ENCODE measurements around the gene KANK4.

Gene KANK4

DNA sequence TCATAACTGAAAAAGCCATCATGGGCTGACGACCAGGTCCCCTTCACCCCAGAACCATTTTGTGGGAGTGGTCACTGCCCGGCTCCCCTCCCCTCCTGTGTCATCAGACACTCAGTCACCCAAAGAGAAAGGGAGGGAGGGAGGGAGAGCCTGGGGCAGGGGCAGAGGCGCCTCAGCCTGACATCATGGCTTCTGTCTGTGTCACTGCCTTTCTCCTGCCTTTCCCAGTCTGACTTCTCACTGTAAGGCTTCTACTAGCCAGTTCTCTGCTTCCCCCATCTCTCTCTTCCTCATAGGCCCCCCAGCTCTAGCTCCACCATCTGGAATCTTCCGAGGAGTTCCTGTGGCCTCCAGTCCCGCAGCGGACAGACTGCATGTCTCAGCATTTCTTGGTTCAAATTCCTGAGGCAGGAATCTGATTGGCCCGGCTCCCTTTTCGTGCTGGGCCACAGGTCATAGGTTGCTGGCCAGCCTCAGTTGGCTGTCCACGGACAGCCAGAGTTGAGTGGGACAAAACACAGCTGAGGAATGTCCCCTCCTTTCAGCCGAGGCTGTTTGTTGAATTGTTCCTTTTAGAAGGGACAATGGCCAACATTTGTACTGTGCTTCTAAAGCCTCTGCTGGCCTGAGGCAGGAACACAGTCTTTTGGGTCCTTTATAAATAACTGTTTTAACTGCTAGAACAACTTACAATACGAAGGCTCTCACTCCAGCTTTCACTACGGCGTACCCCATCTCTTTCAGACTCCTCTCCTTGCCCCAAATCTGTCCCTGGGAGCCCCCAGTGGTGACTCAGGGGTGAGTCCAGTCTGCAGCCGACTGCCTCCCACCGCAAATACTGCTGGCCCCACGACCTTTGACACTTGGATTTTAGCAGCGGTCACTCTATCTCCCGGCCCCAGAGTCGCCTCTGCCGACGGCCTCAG lies 18.7 kb upstream of the KANK4 start:
- FAIRE-seq (no peak), DNase-seq (ENCODE audit: low spot score) (no peak)

DNA sequence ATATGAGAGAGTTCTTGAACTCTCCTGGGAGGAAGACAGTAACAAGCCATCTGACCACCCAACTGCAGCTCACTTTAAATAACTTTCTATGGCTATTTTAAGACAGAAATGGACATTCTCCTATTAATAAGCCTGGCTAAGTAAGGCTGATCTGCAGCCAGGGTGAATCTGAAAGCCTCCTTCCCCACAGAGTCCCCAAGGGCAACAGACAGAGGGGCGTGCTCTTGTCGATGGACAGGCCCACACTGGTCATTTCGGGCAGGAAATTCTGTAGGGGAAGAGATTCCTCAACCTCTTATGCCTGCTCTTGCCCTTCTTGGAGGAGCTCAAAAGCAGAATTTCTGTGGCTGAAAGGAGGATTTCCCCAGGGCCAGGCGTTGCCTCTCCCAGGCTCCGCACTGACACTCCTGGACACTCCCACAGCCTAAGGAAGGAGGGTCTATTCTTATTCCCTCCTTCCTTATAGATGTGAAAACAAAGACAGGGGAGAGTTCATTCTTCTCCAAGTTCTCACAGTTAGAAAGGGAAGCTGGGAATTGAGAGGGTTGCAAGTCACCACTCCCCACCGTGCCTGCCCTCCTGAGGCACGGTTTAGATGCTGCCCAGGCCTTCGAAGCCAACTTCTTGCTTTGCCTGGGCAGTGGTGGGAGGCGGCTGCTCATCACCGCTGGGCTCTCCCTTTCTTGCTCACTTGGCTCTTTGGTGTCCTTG lies 17.9 kb upstream of the KANK4 start:
- DNase-seq (ENCODE audit: low spot score): no peak
- FAIRE-seq: no peak

DNA sequence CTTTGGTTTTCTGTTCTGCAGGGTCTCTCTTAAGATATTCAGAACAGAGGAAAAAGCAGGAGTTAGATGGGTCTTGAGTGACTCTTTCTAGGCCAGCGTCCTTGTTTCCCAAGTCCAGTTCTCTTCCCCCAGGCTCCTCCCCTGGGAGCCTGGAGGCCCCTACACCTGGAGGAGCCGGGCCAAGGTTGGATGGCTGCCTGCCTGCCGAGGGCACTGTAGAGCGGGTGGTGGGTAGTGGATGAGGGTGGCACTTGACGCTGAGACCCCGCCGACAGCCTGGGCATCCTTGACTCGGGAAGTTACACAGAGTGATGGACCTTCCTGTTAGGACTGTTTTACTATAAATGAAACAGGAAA lies 17.4 kb upstream of the KANK4 start:
- DNase-seq (ENCODE audit: low spot score) (no peak), FAIRE-seq (no peak)

DNA sequence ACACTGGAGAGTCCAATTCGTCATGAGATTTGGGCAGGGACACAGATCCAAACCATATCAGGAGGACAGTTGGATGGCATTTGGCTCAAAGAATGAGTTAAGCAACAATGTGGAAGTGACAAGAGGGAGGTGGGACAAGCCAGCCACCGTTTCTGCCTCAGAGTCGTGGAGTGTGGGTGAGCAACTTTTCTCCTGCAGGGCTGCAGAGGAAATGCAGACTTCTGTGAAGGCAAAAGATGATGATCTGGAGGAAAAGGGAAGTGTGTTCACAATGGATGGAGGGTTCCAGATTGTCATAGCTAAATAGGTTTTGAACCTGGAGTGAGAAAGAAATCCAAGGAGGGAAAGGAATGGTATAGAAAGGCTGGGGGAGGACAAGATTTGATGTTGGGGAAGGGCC lies 16.4 kb upstream of the KANK4 start:
- FAIRE-seq: no peak

GRCh38 chr1:62334434-62334985 lies 15.3 kb upstream of the KANK4 start:
- no peak for FAIRE-seq
- DNase-seq (ENCODE audit: low spot score): no peak

More for the DNA sequence above, 16.4 kb upstream of the KANK4 start:
- DNase-seq (ENCODE audit: low spot score): no peak

DNA sequence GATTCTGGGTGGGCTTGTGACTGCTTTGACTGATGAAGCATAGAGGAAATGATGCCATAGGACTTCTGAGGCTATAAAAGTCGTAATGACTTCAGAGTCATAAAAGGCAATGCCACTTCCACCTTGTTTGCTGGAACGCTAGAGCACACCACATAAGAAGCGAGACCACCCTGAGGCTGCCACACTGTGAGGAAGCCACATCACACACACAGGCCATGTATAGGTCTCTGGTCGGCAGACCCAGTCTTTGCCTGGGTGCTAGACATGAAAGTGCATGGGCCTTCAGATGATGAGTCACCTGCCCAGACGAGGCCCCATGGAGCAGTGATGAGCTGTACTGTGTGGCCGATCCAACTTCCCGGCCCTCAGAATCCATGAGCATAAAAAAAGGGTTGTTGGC lies 14.2 kb upstream of the KANK4 start:
- no peak for FAIRE-seq
- DNase-seq (ENCODE audit: low spot score): peak; percentile 54

GRCh38 chr1:62327360-62328055 lies 8.3 kb upstream of the KANK4 start:
- FAIRE-seq: no peak
- DNase-seq (ENCODE audit: low spot score): no peak

- DNase-seq (ENCODE audit: low spot score) (peak; percentile 74), FAIRE-seq (peak; percentile 75)
These were observed 6.4 kb upstream of the KANK4 start for GRCh38 chr1:62325681-62326080.

DNA sequence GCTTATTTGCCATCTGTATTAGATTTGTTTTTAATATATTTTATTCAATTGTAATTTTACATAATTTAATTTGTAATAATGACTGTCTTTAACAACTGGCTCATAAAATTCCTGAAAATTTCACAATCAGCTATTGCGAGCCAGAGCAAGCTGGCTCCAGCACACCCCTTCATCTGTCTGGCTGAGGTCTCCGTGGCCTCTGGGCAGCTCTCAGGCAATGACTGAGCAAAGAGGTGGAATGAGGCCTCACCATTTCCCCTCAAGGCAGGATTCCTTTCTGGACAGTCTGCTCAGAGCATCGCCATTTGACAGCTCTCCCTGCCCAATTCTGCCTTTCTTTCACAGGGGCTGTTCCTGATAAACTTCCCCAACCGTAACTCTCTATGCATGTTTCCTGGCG lies 5.8 kb upstream of the KANK4 start:
- FAIRE-seq: no peak

GRCh38 chr1:62321446-62321845 lies 2.2 kb upstream of the KANK4 start:
- peak; percentile 82 for DNase-seq (ENCODE audit: low spot score)
- FAIRE-seq: peak; percentile 86

More for the DNA sequence above, 5.8 kb upstream of the KANK4 start:
- no peak for DNase-seq (ENCODE audit: low spot score)

- FAIRE-seq (no peak), DNase-seq (ENCODE audit: low spot score) (no peak)
These were observed 896 bp downstream of the KANK4 start for GRCh38 chr1:62318320-62318755.

DNA sequence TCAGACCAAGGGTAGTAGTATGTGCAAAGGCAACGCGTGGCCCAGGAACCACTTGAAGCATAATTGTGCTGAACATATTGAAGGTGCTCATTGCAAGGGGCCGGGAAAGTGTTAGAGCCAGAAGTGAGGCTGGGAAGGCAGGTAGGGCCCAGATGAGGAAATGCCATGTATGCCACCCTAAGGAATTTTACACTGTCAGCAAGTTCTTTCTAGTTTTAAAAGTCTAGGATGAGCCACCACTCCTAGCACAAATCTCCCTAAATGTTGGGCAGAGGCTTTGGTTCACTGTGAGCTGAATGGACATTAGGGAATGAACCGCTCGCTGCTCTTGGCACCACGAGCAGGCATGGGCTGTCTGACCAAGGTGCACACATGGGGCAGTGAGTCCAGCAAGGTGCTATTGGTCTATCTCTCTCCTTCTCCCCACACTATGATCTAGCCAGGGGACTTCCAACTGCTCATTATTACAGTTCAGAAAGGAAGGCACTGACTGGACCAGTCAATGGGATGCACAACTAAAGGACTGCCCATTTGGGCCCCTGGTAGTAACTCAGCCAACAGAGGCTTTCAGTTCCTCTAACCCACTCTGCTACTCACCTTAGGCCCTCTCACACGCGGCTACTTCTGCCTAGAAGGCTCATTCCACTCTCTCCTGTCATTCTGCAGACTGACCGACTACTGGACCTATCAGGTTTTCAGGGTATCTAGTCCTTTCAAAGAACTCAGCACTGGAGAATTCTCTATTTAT lies 2.0 kb downstream of the KANK4 start:
- no peak for FAIRE-seq
- no peak for DNase-seq (ENCODE audit: low spot score)

- no peak for DNase-seq (ENCODE audit: low spot score)
- no peak for FAIRE-seq
These were observed 3.1 kb downstream of the KANK4 start for GRCh38 chr1:62316135-62316534.

- DNase-seq (ENCODE audit: low spot score) (no peak), FAIRE-seq (no peak)
These were observed 3.8 kb downstream of the KANK4 start for GRCh38 chr1:62315387-62315786.

- no peak for DNase-seq (ENCODE audit: low spot score)
- FAIRE-seq: no peak
These were observed 4.5 kb downstream of the KANK4 start for GRCh38 chr1:62314454-62315350.

DNA sequence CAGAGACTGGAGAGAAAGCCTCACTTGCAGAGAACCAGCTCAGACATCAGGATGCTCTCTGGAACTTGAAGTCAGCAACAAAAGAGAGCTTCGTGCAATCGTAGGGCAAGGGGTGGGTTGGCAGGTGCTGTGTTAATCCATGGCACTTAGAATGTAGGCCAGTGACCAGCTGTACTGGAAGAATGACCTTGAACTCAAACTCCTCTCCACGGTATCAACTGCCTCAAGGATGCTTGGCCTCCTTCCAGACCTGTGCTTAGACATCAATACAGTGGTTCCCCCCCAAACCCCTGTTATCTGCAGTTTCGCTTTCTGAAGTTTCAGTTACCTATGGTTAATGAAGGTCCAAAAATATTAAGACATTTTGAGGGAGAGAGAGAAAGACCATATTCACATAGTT lies 6.5 kb downstream of the KANK4 start:
- DNase-seq (ENCODE audit: low spot score): no peak
- no peak for FAIRE-seq

- DNase-seq (ENCODE audit: low spot score) (no peak), FAIRE-seq (no peak)
These were observed 7.7 kb downstream of the KANK4 start for GRCh38 chr1:62311473-62311943.

GRCh38 chr1:62309906-62310305 lies 9.3 kb downstream of the KANK4 start:
- FAIRE-seq: no peak
- no peak for DNase-seq (ENCODE audit: low spot score)

DNA sequence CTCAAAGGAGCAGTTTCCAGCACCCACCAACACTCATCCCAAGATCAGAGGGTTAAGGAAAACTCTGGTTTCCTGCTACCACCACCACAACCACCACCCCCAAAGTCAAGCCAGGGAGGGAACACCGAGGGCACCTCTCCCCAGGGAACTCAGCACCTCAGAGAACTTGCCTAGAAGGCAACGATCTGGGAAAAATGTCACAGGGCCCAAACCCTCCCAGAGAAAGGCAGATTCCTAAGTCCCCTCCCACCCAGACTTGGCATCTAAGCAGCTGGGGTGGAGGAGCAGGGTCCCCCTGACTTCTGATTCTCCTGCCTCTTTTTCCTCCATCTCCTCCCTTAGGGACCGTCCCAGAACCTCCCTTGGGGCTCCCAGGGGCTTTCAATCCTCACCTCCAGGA lies 10.6 kb downstream of the KANK4 start:
- no peak for FAIRE-seq
- DNase-seq (ENCODE audit: low spot score): no peak
